Measurements from ENCODE around the gene OSBPL10.

DNA sequence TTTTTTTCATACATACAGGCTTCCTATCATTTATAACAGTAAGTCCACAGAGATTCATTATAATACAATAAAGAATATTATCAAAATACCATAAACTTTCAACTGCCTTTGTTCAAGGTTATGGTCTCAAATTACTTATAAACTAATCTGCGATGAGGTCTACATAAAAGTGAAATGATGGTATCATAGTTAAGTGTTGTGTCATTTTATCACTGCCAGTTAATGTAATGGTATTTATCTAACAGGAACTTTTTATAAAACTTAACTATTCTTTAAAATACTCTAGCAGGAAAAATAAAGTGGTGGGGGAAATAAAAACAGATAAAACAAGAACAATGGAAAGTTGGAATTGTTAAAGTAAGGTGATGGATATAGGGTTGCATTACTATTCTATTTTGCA is 153.1 kb downstream of the OSBPL10 start:
- TF ChIP-seq, protein P1, sequence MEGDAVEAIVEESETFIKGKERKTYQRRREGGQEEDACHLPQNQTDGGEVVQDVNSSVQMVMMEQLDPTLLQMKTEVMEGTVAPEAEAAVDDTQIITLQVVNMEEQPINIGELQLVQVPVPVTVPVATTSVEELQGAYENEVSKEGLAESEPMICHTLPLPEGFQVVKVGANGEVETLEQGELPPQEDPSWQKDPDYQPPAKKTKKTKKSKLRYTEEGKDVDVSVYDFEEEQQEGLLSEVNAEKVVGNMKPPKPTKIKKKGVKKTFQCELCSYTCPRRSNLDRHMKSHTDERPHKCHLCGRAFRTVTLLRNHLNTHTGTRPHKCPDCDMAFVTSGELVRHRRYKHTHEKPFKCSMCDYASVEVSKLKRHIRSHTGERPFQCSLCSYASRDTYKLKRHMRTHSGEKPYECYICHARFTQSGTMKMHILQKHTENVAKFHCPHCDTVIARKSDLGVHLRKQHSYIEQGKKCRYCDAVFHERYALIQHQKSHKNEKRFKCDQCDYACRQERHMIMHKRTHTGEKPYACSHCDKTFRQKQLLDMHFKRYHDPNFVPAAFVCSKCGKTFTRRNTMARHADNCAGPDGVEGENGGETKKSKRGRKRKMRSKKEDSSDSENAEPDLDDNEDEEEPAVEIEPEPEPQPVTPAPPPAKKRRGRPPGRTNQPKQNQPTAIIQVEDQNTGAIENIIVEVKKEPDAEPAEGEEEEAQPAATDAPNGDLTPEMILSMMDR (IDR thresholded peaks at IDR 0.05) = no peak
- TF ChIP-seq POLR2A (IDR thresholded peaks at IDR 0.05) (no peak), EP300 (IDR thresholded peaks at IDR 0.05) (no peak)

Measured in ovary (tissue), 3 donors.